HG02970 (cell line): ENCODE results near the gene CENPP.

Experiments
- ATAC-seq: cut with Tn5 transposase; IDR thresholded peaks from one replicate; pipeline ENCODE4 v1.9.1; 2021; ENCODE audit warnings: mild to moderate bottlenecking, moderate library complexity, moderate number of reproducible peaks; ENCODE audit not compliant: unreplicated experiment, low FRiP score

Gene CENPP

GRCh38 chr9:92312887-92313623 is 12.7 kb upstream of the CENPP start:
- ATAC-seq: no peak

DNA sequence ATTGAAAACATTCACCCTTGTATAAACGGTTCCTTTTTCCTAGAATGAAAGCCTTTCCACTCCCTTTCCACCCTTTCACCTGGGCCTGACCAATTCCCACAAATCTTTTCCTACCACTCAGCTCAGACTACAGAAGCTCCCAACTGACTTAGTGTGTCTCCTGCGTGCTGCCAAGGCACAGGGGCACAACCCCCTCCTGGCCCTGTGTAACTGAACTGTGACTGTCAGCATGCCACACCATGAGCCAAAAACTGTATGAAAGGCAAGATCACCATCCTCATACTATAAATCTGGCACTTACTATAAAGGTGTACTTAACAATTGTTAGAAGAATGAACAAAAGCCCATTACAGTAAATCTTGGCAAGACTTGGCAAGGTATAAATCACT is 12.1 kb upstream of the CENPP start:
- ATAC-seq: no peak

GRCh38 chr9:92315456-92315855 is 10.3 kb upstream of the CENPP start:
- no peak for ATAC-seq

DNA sequence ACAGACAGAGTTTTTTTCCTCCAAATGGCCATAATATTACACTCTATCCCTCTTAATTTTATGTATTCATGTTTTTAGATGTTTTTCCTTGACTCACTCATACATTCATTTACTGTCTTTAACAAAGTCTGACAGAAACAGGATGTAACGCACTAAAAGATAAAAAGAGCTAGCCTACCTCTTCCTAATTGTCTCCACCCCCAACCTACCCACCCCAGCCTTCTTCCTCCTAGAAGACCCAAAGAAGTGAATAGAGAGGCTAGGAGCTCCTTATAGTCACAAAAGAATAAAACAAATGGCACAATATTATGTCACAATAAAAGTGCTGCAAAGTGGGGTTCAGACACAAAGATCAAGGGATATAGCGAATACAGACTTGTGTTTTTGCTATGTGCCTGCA is 1.3 kb upstream of the CENPP start:
- ATAC-seq: no peak

GRCh38 chr9:92324889-92325268 is 874 bp upstream of the CENPP start:
- ATAC-seq: no peak

DNA sequence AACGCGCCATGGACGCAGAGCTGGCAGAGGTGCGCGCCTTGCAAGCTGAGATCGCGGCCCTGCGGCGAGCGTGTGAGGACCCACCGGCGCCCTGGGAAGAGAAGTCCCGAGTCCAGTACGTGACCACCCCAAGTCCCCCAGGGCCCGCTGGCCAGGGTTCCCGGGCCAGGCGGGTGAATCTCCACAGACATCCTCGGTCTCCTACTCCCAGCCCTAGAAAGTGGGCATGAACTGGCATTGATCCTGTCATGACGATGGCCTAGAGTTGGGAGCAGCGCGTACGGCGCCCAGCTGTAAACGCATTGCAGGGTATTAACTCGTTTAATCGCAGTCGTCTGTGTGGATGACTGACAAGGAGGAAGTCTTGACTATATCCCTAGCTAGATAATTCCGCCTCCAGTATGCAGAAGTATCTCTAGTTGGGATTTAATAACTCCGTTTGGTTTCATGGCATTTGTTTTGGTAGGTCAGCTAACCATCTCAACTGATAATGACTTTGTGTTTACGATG is 293 bp downstream of the CENPP start:
- ATAC-seq: no peak

GRCh38 chr9:92327283-92327850 is 1.6 kb downstream of the CENPP start:
- ATAC-seq: no peak

- ATAC-seq: no peak
Observed at GRCh38 chr9:92328225-92328624, 2.5 kb downstream of the CENPP start.

DNA sequence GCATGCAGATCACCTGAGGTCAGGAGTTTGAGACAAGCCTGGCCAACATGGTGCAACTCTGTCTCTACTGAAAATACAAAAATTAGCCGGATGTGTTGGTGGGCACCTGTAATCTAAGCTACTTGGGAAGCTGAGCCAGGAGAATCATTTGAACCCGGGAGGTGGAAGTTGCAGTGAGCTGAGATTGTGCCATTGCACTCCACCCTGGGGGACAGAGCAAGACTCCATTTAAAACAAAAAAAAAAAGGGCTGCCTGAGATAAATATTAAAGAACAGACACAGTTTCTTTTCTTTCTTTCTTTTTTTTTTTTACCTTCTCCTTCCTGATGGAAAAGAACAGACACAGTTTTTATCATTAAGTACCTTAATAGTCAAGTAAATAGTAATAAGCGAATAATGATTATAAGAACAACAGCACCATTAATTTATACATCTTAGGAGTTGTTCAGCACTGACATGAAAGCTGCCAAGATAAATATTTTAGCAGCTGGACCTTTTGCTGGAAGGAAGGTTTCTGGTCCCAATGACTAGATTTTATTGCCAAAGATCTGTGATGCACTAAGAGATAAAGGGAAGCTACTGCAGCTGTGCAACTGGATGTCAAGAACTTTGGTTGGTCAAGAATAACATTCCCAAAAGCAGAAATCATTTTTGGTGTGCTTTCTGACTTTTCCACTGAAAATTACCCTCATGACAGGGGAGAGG is 7.0 kb downstream of the CENPP start:
- ATAC-seq: no peak

DNA sequence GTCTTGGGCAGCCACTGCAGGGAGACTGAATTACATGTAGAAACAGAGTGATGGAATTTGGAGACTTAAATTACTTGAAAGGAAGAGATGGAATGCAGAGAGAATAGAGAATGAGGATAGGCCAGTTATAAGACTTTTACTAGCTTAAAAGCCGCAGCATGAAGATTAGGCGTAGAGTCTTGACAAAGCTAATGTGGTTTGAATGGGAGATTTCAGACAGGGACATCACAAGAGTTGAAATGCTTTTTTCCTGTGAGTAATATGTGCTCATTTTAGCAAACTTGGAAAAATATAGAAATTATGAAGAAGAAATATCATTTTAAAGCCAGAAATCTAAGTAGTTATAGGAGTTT is 7.5 kb downstream of the CENPP start:
- ATAC-seq: no peak

GRCh38 chr9:92341578-92341977 is 15.8 kb downstream of the CENPP start:
- ATAC-seq: no peak

DNA sequence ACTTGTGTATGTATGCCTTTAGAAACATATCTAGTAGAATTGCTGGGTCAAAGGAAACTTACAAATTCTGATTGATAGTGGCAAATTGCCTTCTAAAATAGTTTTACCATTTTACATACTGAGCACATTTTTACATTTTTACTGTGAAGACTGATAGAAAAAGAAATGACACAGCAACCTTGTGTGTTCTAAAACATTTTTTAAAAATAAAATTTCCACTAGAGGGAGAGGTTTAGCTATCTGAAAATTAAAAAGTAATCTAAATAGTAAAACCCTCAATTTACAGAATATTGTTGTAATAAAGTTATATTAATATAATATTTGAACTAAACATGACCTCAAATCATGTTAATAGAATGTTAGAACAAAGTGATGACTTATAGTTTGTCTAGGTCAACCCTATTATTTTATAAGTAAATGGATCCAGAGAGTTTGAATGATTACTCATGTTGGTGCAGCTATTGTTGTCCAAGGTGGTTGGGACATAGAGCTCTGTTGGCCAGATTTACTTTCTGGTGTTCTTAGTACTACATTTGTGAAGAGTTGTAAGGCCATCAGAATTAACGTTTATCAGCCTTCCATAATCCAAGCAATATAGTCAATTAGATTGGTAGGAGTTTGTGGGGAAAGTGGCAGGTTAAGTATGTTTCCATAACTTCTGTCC is 17.2 kb downstream of the CENPP start:
- ATAC-seq: no peak

DNA sequence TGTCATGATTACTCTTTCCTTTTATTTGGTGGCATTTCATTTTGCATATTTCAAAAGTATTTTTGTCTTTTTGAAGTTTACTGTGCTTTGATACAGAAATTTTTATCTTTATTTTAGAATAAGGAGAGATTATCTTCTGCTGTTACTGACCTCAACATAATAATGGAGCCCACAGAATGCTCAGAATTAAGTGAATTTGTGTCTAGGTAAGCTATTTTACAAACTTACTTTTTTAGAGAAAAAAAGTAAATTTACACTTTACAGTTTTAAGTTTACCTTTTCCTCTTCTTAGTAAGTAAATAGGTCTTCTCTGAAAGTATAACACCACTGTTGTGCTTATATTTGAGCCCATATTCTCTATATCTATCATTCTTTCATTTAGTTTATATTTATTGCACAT is 19.8 kb downstream of the CENPP start:
- ATAC-seq: no peak

DNA sequence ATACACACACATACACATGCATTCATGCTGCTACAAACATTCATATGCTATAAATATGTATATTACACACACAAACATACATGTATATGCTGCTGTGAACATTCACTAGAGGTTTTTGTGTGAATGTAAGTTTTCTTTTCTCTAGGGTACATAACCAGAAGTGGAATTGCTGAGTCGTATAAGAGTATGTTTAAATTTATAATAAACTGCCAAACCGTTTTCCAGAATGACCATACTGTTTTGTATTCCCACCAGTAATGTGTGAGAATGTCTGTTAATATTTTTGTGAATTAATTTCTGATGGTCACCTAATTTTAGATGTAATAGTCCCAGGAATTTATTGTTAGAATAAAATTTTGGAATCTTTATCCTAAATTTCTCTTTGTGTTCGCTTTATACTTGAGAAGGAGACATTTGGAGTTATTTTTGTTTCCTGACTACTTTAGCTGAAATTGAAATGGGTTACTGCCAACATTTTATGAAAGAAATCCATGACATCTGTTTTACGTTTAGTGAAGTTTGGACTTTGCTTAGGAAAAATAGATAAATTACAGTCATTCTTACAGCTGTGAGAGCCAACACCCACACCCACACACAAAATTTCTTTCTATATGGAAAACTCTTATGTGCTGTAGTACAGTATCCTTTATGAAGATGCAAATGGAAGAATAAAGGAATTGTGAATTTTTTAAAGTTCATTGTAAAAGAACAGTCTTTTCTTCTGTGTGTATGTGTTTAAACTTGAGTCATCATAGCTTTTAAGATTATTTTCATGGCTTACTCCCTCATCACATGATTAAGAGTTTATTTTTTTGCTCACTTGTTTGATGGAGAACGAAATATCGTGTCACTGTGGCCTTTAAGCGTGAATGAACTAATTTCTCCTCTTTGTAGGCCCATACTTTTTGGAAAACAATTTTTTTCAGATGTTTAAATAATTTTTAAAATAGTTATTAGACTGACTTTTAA is 24.3 kb downstream of the CENPP start:
- ATAC-seq: no peak

DNA sequence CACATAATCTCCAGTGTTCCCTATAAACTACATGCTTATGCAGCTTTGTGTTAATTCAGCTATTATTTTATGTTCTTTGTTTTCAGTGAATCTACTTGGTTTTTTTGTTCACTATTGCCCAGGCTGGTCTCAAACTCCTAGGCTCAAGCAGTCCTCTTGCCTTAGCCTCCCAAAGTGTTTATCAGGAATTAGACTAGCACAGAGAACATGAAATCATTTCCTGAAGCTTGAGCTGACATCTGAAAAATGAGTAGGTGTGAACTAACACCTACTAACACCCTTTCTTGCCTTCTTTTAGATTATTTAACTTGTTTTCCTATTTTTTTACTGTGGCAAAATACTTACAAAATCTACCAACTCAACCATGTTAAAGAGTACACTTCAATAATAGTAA is 25.0 kb downstream of the CENPP start:
- ATAC-seq: no peak

DNA sequence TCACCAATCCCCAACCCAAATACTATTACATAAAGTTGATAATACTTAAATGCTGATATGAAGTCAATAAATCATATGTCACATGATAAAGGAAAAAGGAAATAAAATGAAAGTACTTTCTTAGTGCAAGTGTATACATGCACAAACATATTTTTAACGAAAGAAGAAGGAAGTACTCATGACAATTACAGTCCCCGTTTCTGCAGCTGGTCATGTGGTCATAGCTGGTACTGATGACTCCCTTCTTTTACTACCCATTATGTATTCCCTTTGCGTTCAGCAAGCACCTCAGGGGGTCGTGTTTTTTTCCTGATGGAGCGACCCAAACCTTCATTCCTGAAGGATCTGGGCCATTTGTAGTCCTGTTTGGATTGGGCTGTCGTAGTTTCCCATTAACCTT is 27.3 kb downstream of the CENPP start:
- ATAC-seq: no peak

DNA sequence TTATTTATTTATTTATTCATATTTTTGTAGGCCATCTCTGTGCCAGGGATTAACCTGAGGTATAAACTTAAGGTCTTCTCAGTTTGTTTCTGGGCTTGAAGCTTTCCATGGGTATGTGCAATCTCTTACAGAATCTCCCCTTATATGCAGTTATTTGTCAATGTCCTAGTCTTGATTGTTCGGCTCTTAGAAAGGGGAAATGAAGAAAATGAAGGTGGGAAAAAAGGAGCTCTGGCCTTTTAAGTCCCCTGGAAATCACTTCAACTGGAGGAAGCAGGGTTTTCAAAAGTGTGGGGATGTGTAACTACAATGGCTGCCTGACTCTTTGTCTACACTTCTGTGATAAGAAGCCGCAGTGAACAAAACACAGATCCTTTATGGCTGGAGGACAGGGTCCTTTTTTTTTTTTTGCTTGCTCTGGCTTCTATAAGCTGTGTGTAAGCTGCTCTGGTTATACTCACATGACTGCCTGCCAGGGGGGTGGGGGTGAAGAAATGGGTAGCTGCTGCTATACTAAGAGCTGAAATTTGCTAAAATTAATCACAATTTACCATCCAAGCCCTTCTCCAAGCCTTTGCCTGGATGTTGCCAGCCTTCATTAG is 33.7 kb downstream of the CENPP start:
- no peak for ATAC-seq

DNA sequence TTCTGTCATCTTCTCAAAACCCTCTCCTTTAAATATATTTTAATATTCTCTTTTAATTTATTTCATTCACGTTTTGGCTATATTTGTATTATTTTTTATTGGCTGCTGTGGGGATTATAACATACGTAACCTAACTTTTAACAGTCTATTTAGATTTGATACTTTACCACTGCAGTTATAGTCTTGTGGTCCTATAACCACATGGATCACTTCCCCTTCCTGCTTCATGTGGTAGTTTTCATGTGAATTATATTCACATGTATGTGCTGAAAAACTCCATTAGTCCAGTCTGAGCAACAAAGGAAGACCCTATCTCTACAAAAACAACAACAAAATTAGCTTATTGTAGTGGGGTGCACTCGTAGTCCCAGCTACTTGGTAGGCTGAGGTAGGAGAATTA is 34.3 kb downstream of the CENPP start:
- no peak for ATAC-seq

- no peak for ATAC-seq
Observed at GRCh38 chr9:92369075-92369474, 43.3 kb downstream of the CENPP start.

DNA sequence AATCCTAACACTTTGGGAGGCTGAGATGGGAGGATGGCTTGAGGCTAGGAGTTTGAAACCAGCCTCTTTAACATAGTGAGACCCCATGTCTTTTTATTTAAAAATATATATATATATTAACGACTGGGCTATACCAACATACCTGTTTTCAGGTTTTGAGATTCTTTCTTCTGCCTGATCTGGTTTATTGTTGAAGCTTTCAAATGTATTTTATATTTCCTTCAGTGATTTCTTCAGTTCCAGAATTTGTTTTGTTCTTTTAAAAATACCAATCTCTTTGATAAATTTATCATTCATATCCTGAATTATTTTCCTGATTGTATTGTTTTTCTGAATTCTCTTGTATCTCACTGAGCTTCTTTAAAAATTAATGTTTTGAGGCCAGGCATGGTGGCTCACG is 47.4 kb downstream of the CENPP start:
- ATAC-seq: no peak
